Fibroblast of lung (primary cell): ENCODE results near the gene TMEM52B. TPM values are rescaled to one million over a fixed set of nuclear protein-coding genes. Genes with fewer than 3 reads are reported as not detected.

ENCODE experiments used
- DNase-seq, 2 donors: peaks; one replicate each; pipeline versions ENCODE4 v3.0.0 to v3.0.0-alpha.2; 2010; ENCODE audit warnings: low read depth in 2 of 2
- H2AFZ ChIP-seq: 2 replicates; pipeline ENCODE4 v1.5.1; 2012; ENCODE audit warnings: low read length, control low read depth, inconsistent platforms
- H3K27ac ChIP-seq: 2 replicates; pipeline ENCODE4 v1.5.1; 2011; ENCODE audit warnings: low read length, control low read depth; ENCODE audit not compliant: insufficient read depth
- H3K27me3 ChIP-seq: 2 replicates; pipeline ENCODE4 v1.5.1; 2011; ENCODE audit warnings: mild to moderate bottlenecking, low read length; ENCODE audit not compliant: control insufficient read depth, insufficient read depth
- H3K36me3 ChIP-seq: 2 replicates; pipeline ENCODE4 v1.5.1; 2011; ENCODE audit warnings: low read length; ENCODE audit not compliant: control insufficient read depth, insufficient read depth
- H3K4me1 ChIP-seq: 2 replicates; pipeline ENCODE4 v1.5.1; 2011; ENCODE audit warnings: low read length; ENCODE audit not compliant: control insufficient read depth, insufficient read depth; ENCODE audit errors: extremely low read depth
- H3K4me2 ChIP-seq: 2 replicates; pipeline ENCODE4 v1.5.1; 2011; ENCODE audit warnings: low read length, control low read depth; ENCODE audit not compliant: insufficient read depth; ENCODE audit errors: extremely low read depth
- H3K4me3 ChIP-seq, 4 experiments: fragments of 200-600 bp in 1 of 4; sonication (generic) in 1 of 4; replicated peaks in 1 of 4; 2 replicates each; pipeline ENCODE4 v1.5.1; 2011 to 2016; ENCODE audit warnings: low read length in 4 of 4, low read depth in 3 of 4, mild to moderate bottlenecking in 3 of 4, control low read depth in 2 of 4, inconsistent platforms in 1 of 4, mixed read lengths in 1 of 4; ENCODE audit not compliant: insufficient read depth in 1 of 4; ENCODE audit errors: control extremely low read depth in 1 of 4
- H3K79me2 ChIP-seq: 2 replicates; pipeline ENCODE4 v1.5.1; 2012; ENCODE audit warnings: mild to moderate bottlenecking, low read length, inconsistent platforms; ENCODE audit not compliant: control insufficient read depth, insufficient read depth
- H3K9ac ChIP-seq: 2 replicates; pipeline ENCODE4 v1.5.1; 2011; ENCODE audit warnings: mild to moderate bottlenecking, low read length, control low read depth; ENCODE audit not compliant: insufficient read depth
- H3K9me3 ChIP-seq: 2 replicates; pipeline ENCODE4 v1.5.1; 2012; ENCODE audit warnings: low read depth, low read length; ENCODE audit not compliant: control insufficient read depth, insufficient read depth
- H4K20me1 ChIP-seq: 2 replicates; pipeline ENCODE4 v1.5.1; 2011; ENCODE audit warnings: low read length; ENCODE audit not compliant: control insufficient read depth, insufficient read depth; ENCODE audit errors: extremely low read depth
- EZH2 ChIP-seq: IDR thresholded peaks from 2 replicates; pipeline ENCODE4 v1.5.1; 2012; ENCODE audit warnings: low read length, control low read depth, mild to moderate bottlenecking; ENCODE audit errors: missing control alignments
- polyA plus RNA-seq, 2 donors: library from polyadenylated mRNA; depleted of rRNA in 1 of 2; stranded (reverse) in 1 of 2; unstranded in 1 of 2; fragments of >200 nt; gene quantifications; 2 replicates each; pipeline ENCODE4 v1.2.1, GENCODE V29; 2011 to 2012; ENCODE audit warnings: missing spikeins in 1 of 2
- total RNA-seq: library from RNA; depleted of rRNA; stranded (reverse); fragments of >200 nt; gene quantifications from 2 replicates; pipeline ENCODE4 v1.2.1, GENCODE V29; 2014
- TF ChIP-seq, protein P1 (sequence below), 2 donors: IDR thresholded peaks in 1 of 2; conservative IDR thresholded peaks in 1 of 2; 1 replicate in 1 of 2; 2 replicates in 1 of 2; pipeline ENCODE4 v1.5.1; 2011 to 2012; ENCODE audit warnings: low read length in 2 of 2, control low read depth in 1 of 2, inconsistent platforms in 1 of 2, low read depth in 1 of 2, mild to moderate bottlenecking in 1 of 2

Gene TMEM52B
- total and polyA plus RNA-seq, 2 donors (not counting 1 experiment from before 2014, with no cell fraction given), result 0.50 to 5.7 TPM

- no peak overlapping the region for H3K9ac ChIP-seq
- no peaks in the 10 kb centered on the region for H3K79me2 ChIP-seq
- DNase-seq, result no peak
- no peak overlapping the region for H3K4me2 ChIP-seq
- H3K27ac ChIP-seq, result no peak overlapping the region
- no peaks in the 10 kb centered on the region for H3K27me3 ChIP-seq
- no peak overlapping the region for H2AFZ ChIP-seq
- H3K36me3 ChIP-seq, result no peaks in the 10 kb centered on the region
- H3K4me1 ChIP-seq, result no peaks in the 10 kb centered on the region
- H3K9me3 ChIP-seq, result no peaks in the 10 kb centered on the region
- no peaks in the 10 kb centered on the region for H4K20me1 ChIP-seq
- TF ChIP-seq EZH2, result no peak
- TF ChIP-seq, protein P1, sequence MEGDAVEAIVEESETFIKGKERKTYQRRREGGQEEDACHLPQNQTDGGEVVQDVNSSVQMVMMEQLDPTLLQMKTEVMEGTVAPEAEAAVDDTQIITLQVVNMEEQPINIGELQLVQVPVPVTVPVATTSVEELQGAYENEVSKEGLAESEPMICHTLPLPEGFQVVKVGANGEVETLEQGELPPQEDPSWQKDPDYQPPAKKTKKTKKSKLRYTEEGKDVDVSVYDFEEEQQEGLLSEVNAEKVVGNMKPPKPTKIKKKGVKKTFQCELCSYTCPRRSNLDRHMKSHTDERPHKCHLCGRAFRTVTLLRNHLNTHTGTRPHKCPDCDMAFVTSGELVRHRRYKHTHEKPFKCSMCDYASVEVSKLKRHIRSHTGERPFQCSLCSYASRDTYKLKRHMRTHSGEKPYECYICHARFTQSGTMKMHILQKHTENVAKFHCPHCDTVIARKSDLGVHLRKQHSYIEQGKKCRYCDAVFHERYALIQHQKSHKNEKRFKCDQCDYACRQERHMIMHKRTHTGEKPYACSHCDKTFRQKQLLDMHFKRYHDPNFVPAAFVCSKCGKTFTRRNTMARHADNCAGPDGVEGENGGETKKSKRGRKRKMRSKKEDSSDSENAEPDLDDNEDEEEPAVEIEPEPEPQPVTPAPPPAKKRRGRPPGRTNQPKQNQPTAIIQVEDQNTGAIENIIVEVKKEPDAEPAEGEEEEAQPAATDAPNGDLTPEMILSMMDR (conservative IDR thresholded peaks at IDR 0.05 in 1 of 2, IDR thresholded peaks at IDR 0.05 in 1 of 2; ENCODE audit: low read depth in 1 of 2, low read length in 2 of 2), result no peak
- no peak overlapping the region for H3K4me3 ChIP-seq
Measured at GRCh38 chr12:10132850-10133370, 45.9 kb upstream of the TMEM52B start.

GRCh38 chr12:10135126-10135525, 43.7 kb upstream of the TMEM52B start:
- Histone ChIP-seq H3K27ac (no peak overlapping the region), H3K4me2 (no peak overlapping the region), H3K4me3 (no peak overlapping the region), H4K20me1 (no peaks in the 10 kb centered on the region), H3K4me1 (no peaks in the 10 kb centered on the region), H3K9me3 (no peaks in the 10 kb centered on the region), H3K36me3 (no peaks in the 10 kb centered on the region), H2AFZ (no peak overlapping the region), H3K79me2 (no peaks in the 10 kb centered on the region), H3K9ac (no peak overlapping the region), H3K27me3 (no peaks in the 10 kb centered on the region)
- DNase-seq, result no peak
- TF ChIP-seq, protein P1 (conservative IDR thresholded peaks at IDR 0.05 in 1 of 2, IDR thresholded peaks at IDR 0.05 in 1 of 2; ENCODE audit: low read depth in 1 of 2, low read length in 2 of 2), result no peak
- no peak for TF ChIP-seq EZH2

DNA sequence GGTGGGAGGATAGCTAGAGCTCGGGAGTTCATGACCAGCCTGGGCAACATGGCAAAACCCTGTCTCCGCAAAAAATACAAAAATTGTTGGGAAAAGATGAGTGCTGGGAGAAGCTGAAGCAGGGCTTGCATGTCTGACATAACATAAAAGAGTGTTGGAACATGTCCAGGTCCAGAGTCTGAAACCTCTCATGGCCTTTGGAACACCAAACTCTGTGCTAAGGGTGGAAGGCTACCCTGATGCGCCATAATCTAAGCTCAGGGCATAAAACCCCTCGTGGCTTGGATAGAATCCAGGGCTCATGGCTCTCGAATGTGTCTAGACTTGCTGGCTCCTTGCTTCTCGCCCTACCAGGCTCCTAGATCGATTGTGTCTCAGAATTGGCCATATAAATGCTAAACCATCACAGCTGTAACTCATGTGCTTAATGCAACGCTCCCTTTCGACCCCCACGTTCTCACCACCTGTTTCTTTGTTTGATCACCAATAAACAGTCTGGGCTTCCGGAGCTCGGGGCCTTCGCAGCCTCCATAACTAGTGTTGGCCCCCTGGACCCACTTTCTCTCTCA, 42.1 kb upstream of the TMEM52B start:
- no peak overlapping the region for H3K4me3 ChIP-seq

More for the DNA sequence above, 42.1 kb upstream of the TMEM52B start:
- no peak for DNase-seq
- H3K4me2 ChIP-seq, result no peak overlapping the region
- H3K9me3 ChIP-seq, result no peaks in the 10 kb centered on the region
- H3K4me1 ChIP-seq, result no peaks in the 10 kb centered on the region
- H3K79me2 ChIP-seq, result no peaks in the 10 kb centered on the region
- TF ChIP-seq EZH2, result no peak
- TF ChIP-seq, protein P1 (conservative IDR thresholded peaks at IDR 0.05 in 1 of 2, IDR thresholded peaks at IDR 0.05 in 1 of 2; ENCODE audit: low read depth in 1 of 2, low read length in 2 of 2), result no peak
- H2AFZ ChIP-seq, result no peak overlapping the region
- H3K9ac ChIP-seq, result no peak overlapping the region
- H4K20me1 ChIP-seq, result no peaks in the 10 kb centered on the region
- H3K27me3 ChIP-seq, result no peaks in the 10 kb centered on the region
- H3K36me3 ChIP-seq, result no peaks in the 10 kb centered on the region
- no peak overlapping the region for H3K27ac ChIP-seq
